Measurements from ENCODE around the gene PTPN3. TPM values are rescaled to one million over a fixed set of nuclear protein-coding genes. Genes with fewer than 3 reads are reported as not detected.

Gene PTPN3
- total RNA-seq, 1 experiment from 2014 or later = 1.1 TPM

DNA sequence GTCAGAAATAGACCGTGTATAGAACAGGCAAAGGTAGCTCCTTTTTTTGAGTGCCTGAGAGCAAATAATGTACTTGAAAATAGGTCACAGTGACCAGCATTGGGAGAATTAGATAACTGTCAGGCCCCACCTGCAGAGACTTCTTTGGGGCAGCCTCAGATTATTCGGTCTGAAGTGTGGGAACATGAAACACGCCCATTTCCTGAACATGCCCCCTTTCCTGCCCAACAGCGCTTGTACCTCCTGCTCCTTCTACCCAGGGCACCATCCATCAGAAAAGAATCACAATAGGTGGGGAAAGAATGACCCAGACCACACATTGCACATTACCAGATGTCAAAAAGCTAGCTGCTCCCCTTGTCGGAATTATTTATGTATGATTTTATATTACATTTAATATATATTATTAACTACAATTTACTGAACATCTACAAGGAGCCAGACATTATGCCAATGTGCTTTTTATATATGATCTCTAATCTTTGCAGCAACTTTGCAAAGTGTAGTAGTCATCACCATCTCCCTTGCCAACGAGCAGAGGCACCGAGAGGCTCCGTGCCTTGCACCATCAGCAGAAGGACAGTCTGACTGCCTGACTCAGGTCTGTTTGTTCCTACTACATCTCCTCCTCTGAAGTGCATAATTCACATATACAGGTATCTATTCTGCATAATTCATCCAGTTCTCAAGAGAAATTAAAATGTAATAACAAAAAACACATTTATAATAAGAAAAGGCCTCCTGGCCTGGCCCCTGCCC, 39.5 kb downstream of the PTPN3 start:
- no peak overlapping the region for H3K4me3 ChIP-seq (ENCODE audit: low read depth, low read length, poor library complexity, severe bottlenecking)
- BruUV-seq (replicated peaks) = no TSS peak
- no peaks in the 10 kb centered on the region for H3K36me3 ChIP-seq (ENCODE audit: insufficient read depth, low read length, poor library complexity, severe bottlenecking)
- no peaks in the 10 kb centered on the region for H3K9me3 ChIP-seq (ENCODE audit: low read depth, low read length, poor library complexity, severe bottlenecking)
- no peaks in the 10 kb centered on the region for H3K4me1 ChIP-seq (ENCODE audit: insufficient read depth, low read length, poor library complexity, severe bottlenecking)
- DNase-seq (ENCODE audit: low spot score) = no peak
- no peaks in the 10 kb centered on the region for H3K27me3 ChIP-seq (replicated peaks; ENCODE audit: insufficient read depth, low read depth, low read length, poor library complexity)
- H3K27ac ChIP-seq (ENCODE audit: low read depth, low read length, poor library complexity, severe bottlenecking) = no peak overlapping the region
- CTCF ChIA-PET = no interaction called here
- intact Hi-C loops (cut with micrococcal nuclease; ENCODE audit: unreplicated experiment) = no loop called here
- POLR2A ChIA-PET (ENCODE audit: low non-redundant PET) = no interaction called here
- no peak for TF ChIP-seq EZH2 (IDR thresholded peaks at IDR 0.05; ENCODE audit: borderline replicate concordance, low read depth, low read length, poor library complexity, severe bottlenecking)
- TF ChIP-seq, protein P1, sequence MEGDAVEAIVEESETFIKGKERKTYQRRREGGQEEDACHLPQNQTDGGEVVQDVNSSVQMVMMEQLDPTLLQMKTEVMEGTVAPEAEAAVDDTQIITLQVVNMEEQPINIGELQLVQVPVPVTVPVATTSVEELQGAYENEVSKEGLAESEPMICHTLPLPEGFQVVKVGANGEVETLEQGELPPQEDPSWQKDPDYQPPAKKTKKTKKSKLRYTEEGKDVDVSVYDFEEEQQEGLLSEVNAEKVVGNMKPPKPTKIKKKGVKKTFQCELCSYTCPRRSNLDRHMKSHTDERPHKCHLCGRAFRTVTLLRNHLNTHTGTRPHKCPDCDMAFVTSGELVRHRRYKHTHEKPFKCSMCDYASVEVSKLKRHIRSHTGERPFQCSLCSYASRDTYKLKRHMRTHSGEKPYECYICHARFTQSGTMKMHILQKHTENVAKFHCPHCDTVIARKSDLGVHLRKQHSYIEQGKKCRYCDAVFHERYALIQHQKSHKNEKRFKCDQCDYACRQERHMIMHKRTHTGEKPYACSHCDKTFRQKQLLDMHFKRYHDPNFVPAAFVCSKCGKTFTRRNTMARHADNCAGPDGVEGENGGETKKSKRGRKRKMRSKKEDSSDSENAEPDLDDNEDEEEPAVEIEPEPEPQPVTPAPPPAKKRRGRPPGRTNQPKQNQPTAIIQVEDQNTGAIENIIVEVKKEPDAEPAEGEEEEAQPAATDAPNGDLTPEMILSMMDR (conservative IDR thresholded peaks at IDR 0.05; ENCODE audit: low read depth, low read length) = no peak

DNA sequence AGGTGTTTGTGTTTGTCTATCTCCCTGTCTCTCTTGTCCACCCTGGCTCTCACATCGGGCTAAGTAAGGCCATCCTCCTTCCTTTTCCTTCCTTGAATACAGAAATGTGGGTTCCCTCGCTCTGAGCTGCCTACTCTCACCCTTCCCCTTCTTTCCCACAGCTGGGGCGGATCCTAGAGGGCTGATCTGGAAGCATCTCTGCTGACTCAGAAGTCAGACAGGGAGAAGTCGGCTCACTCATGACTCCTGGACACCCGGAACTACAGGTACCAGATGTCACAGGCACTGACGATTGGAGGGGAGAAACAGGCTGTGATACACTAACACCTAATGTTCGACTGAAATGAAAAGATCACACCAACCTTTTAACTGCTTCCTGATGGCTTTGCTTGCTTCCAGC, 41.3 kb downstream of the PTPN3 start:
- no peaks in the 10 kb centered on the region for H3K27me3 ChIP-seq (replicated peaks; ENCODE audit: insufficient read depth, low read depth, low read length, poor library complexity)
- H3K4me1 ChIP-seq (ENCODE audit: insufficient read depth, low read length, poor library complexity, severe bottlenecking) = no peaks in the 10 kb centered on the region
- intact Hi-C loops (cut with micrococcal nuclease; ENCODE audit: unreplicated experiment) = no loop called here
- ChIA-PET POLR2A (ENCODE audit: low non-redundant PET) (no interaction called here), CTCF (no interaction called here)
- no TSS peak for BruUV-seq (replicated peaks)
- H3K9me3 ChIP-seq (ENCODE audit: low read depth, low read length, poor library complexity, severe bottlenecking) = no peaks in the 10 kb centered on the region
- TF ChIP-seq, protein P1 (conservative IDR thresholded peaks at IDR 0.05; ENCODE audit: low read depth, low read length) = no peak
- H3K4me3 ChIP-seq (ENCODE audit: low read depth, low read length, poor library complexity, severe bottlenecking) = no peak overlapping the region
- H3K36me3 ChIP-seq (ENCODE audit: insufficient read depth, low read length, poor library complexity, severe bottlenecking) = no peaks in the 10 kb centered on the region
- no peak overlapping the region for H3K27ac ChIP-seq (ENCODE audit: low read depth, low read length, poor library complexity, severe bottlenecking)
- DNase-seq (ENCODE audit: low spot score) = no peak

DNA sequence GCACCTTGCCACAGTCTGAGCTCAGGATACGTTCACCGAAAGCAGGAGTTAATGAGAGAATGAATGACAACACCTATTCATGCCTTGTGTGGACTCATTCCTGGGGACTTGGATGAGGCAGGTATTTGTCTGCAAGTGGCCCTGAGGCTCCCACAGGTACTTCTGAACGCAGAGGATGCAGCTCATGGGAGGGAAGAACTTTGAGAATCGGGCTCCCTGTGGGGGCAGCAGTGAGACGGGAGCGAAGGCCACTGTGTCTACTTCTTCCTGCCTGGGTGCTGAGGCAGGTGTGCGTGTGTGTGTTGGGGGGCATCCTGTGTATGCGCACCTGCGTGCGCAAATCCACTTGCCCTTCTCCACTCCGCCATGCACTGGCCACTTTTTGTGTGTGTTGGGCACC, 42.2 kb downstream of the PTPN3 start:
- CTCF ChIA-PET = no interaction called here
- BruUV-seq (replicated peaks) = no TSS peak
- TF ChIP-seq EZH2 (IDR thresholded peaks at IDR 0.05; ENCODE audit: borderline replicate concordance, low read depth, low read length, poor library complexity, severe bottlenecking) = no peak
- TF ChIP-seq, protein P1 (conservative IDR thresholded peaks at IDR 0.05; ENCODE audit: low read depth, low read length) = peak; percentile 26; the same call in 1 of the 2 replicates
- H3K27ac ChIP-seq (ENCODE audit: low read depth, low read length, poor library complexity, severe bottlenecking) = no peak overlapping the region
- no peaks in the 10 kb centered on the region for H3K27me3 ChIP-seq (replicated peaks; ENCODE audit: insufficient read depth, low read depth, low read length, poor library complexity)
- no peaks in the 10 kb centered on the region for H3K36me3 ChIP-seq (ENCODE audit: insufficient read depth, low read length, poor library complexity, severe bottlenecking)
- no peak overlapping the region for H3K4me3 ChIP-seq (ENCODE audit: low read depth, low read length, poor library complexity, severe bottlenecking)
- intact Hi-C loops (cut with micrococcal nuclease; ENCODE audit: unreplicated experiment) = no loop called here
- no peaks in the 10 kb centered on the region for H3K4me1 ChIP-seq (ENCODE audit: insufficient read depth, low read length, poor library complexity, severe bottlenecking)
- POLR2A ChIA-PET (ENCODE audit: low non-redundant PET) = no interaction called here
- H3K9me3 ChIP-seq (ENCODE audit: low read depth, low read length, poor library complexity, severe bottlenecking) = no peaks in the 10 kb centered on the region
- no peak for DNase-seq (ENCODE audit: low spot score)
